MCF 10A (cell line): Measurements from ENCODE around the gene CD37. TPM values are rescaled to one million over a fixed set of nuclear protein-coding genes. Genes with fewer than 3 reads are reported as not detected.
"Not testable (repeated sequence)": the region's sequence is repeated elsewhere in the genome, so short reads cannot be mapped to it uniquely, and the experiment has no call there.

Experiments
- BruUV-seq: library from RNA; stranded (reverse); fragments of 400-500 nt; replicated peaks from 2 replicates; lab custom pipeline; 2021; lab: Mats Ljungman, UMichigan
- CTCF ChIA-PET: fragments of 300-600 bp; sonication (Branson Sonifier 250); formaldehyde crosslinking; extraction: SDS; loops from one replicate; lab custom pipeline; 2021; ENCODE audit warnings: antibody characterized with exemption, inconsistent platforms; lab: Yijun Ruan, JAX
- POLR2A ChIA-PET: fragments of 300-600, 350-650 bp; sonication (Branson Sonifier 250); formaldehyde crosslinking; extraction: SDS; loops from one replicate; lab custom pipeline; 2020; ENCODE audit warnings: antibody characterized with exemption, inconsistent platforms; lab: Yijun Ruan, JAX
- DNase-seq: peaks from one replicate; pipeline ENCODE4 v3.0.0-alpha.2; 2018; ENCODE audit not compliant: unreplicated experiment
- H3K27ac Mint-ChIP-seq: one replicate; pipeline ENCODE4 v1.8.0; 2022; ENCODE audit warnings: mild to moderate bottlenecking, low read depth, mixed read lengths; ENCODE audit not compliant: unreplicated experiment
- H3K27me3 Mint-ChIP-seq: one replicate; pipeline ENCODE4 v1.8.0; 2022; ENCODE audit warnings: mixed read lengths; ENCODE audit not compliant: insufficient read depth, unreplicated experiment
- H3K36me3 Mint-ChIP-seq: one replicate; pipeline ENCODE4 v1.8.0; 2022; ENCODE audit warnings: mild to moderate bottlenecking, moderate library complexity, mixed read lengths; ENCODE audit not compliant: insufficient read depth, unreplicated experiment
- H3K4me1 Mint-ChIP-seq: one replicate; pipeline ENCODE4 v1.8.0; 2022; ENCODE audit warnings: mixed read lengths; ENCODE audit not compliant: insufficient read depth, unreplicated experiment
- H3K4me3 Mint-ChIP-seq: one replicate; pipeline ENCODE4 v1.8.0; 2022; ENCODE audit warnings: mild to moderate bottlenecking, moderate library complexity, mixed read lengths; ENCODE audit not compliant: unreplicated experiment
- H3K9me3 Mint-ChIP-seq: one replicate; pipeline ENCODE4 v1.8.0; 2022; ENCODE audit warnings: mixed read lengths; ENCODE audit not compliant: unreplicated experiment
- CTCF ChIP-seq: fragments of 200-600 bp; IDR thresholded peaks from one replicate; pipeline ENCODE4 v1.8.0; 2022; ENCODE audit warnings: antibody characterized with exemption, mild to moderate bottlenecking; ENCODE audit not compliant: unreplicated experiment
- intact Hi-C: fragments of 100-400 bp; cut with micrococcal nuclease; formaldehyde crosslinking; loops from 2 replicates; pipeline ENCODE4 v1.14.1; 2022
- total RNA-seq: library from RNA; stranded (reverse); gene quantifications from 2 replicates; pipeline ENCODE4 v1.2.3, GENCODE V29; 2022

CD37 gene
- total RNA-seq, 1 experiment from 2014 or later, result not detected

GRCh38 chr19:49301165-49301865 is 33.9 kb upstream of the CD37 start:
- DNase-seq, result peak; percentile 80
- intact Hi-C loops, result loop anchor here (1.0 kb wide), 2 partner anchors 35 to 75 kb away; no protein-coding TSS in a partner anchor
- Mint-ChIP-seq H3K4me1 (no peaks in the 10 kb centered on the region), H3K4me3 (no peak overlapping the region), H3K36me3 (no peaks in the 10 kb centered on the region), H3K9me3 (no peaks in the 10 kb centered on the region), H3K27me3 (peaks cover 26% of the 10 kb centered on the region), H3K27ac (no peak overlapping the region)
- ChIA-PET POLR2A (interaction anchor here (0.9 kb wide), 1 partner anchor 26 kb away, joined by 4 read pairs; no protein-coding TSS in a partner anchor), CTCF (interaction anchor here (0.6 to 2.9 kb wide), 27 partner anchors 11 to 607 kb away, joined by 3 to 17 read pairs (median 5); partner anchors contain the start of gene SLC6A16)
- peak; percentile 87 for TF ChIP-seq CTCF
- no TSS peak for BruUV-seq

- Mint-ChIP-seq H3K27me3 (peaks cover 26% of the 10 kb centered on the region), H3K9me3 (no peaks in the 10 kb centered on the region), H3K36me3 (no peaks in the 10 kb centered on the region), H3K27ac (no peak overlapping the region), H3K4me3 (no peak overlapping the region), H3K4me1 (no peaks in the 10 kb centered on the region)
- no TSS peak for BruUV-seq
- no peak for TF ChIP-seq CTCF
- POLR2A ChIA-PET, result no interaction called here
- DNase-seq, result no peak
- CTCF ChIA-PET, result interaction anchor here (0.7 to 2.9 kb wide), 23 partner anchors 10 to 606 kb away, joined by 3 to 17 read pairs (median 5); partner anchors contain the start of genes HRC and SLC6A16
- intact Hi-C loops, result loop anchor here (1.0 kb wide), 2 partner anchors 36 to 76 kb away; no protein-coding TSS in a partner anchor
Measured at GRCh38 chr19:49301866-49302252, 33.3 kb upstream of the CD37 start.

- H3K4me3 Mint-ChIP-seq, BruUV-seq, DNase-seq, H3K9me3 Mint-ChIP-seq, H3K27ac Mint-ChIP-seq, H3K4me1 Mint-ChIP-seq, POLR2A ChIA-PET, intact Hi-C loops, H3K36me3 Mint-ChIP-seq: not testable (repeated sequence)
- CTCF ChIA-PET, result interaction anchor here (0.7 to 1.1 kb wide), 3 partner anchors 9 to 41 kb away, joined by 3 read pairs; no protein-coding TSS in a partner anchor
- peaks cover 12% of the 10 kb centered on the region for H3K27me3 Mint-ChIP-seq
Measured at GRCh38 chr19:49306734-49307133, 28.5 kb upstream of the CD37 start.

GRCh38 chr19:49309087-49309486 is 26.1 kb upstream of the CD37 start:
- Mint-ChIP-seq H3K4me1 (no peaks in the 10 kb centered on the region), H3K36me3 (no peaks in the 10 kb centered on the region), H3K4me3 (no peak overlapping the region), H3K27me3 (no peaks in the 10 kb centered on the region), H3K27ac (no peak overlapping the region), H3K9me3 (no peaks in the 10 kb centered on the region)
- ChIA-PET CTCF (interaction anchor here (0.5 kb wide), 1 partner anchor 40 kb away, joined by 3 read pairs; no protein-coding TSS in a partner anchor), POLR2A (no interaction called here)
- DNase-seq, result no peak
- TF ChIP-seq CTCF, result no peak
- no TSS peak for BruUV-seq
- intact Hi-C loops, result no loop called here
